Ectodermal cell (in vitro differentiated cells): ENCODE results near the gene GRPEL2. TPM values are rescaled to one million over a fixed set of nuclear protein-coding genes. Genes with fewer than 3 reads are reported as not detected.
A peak's percentile ranks its signal among the peaks of the same experiment; 100 is the strongest.

ENCODE experiments used
- H3K27ac ChIP-seq: 2 replicates; pipeline ENCODE4 v1.7.0; 2013; ENCODE audit warnings: mild to moderate bottlenecking, low read depth, low read length; ENCODE audit not compliant: insufficient read depth, poor library complexity, severe bottlenecking
- H3K27me3 ChIP-seq: 2 replicates; pipeline ENCODE4 v1.7.0; 2013; ENCODE audit warnings: mild to moderate bottlenecking, low read length; ENCODE audit not compliant: insufficient read depth, control insufficient read depth, poor library complexity, severe bottlenecking
- H3K36me3 ChIP-seq: one replicate; pipeline ENCODE4 v1.7.0; 2013; ENCODE audit warnings: low read length; ENCODE audit not compliant: control insufficient read depth, insufficient read depth
- H3K4me1 ChIP-seq: one replicate; pipeline ENCODE4 v1.7.0; 2013; ENCODE audit warnings: low read length; ENCODE audit not compliant: control insufficient read depth, insufficient read depth
- H3K4me3 ChIP-seq: 2 replicates; pipeline ENCODE4 v1.7.0; 2013; ENCODE audit warnings: low read depth, low read length, control low read depth; ENCODE audit not compliant: insufficient read depth
- H3K9me3 ChIP-seq: 2 replicates; pipeline ENCODE4 v1.7.0; 2013; ENCODE audit warnings: mild to moderate bottlenecking, low read length, moderate library complexity; ENCODE audit not compliant: control insufficient read depth
- WGBS, 2 experiments: methylation state at CpG; one replicate each; pipeline ENCODE4 v1.1.7; 2013; ENCODE audit warnings: missing lambda C conversion rate in 2 of 2; 5-methylcytosine and 5-hydroxymethylcytosine counted together
- polyA plus RNA-seq, 4 experiments: library from polyadenylated mRNA; stranded (reverse); fragments of 50-300 nt; gene quantifications; one replicate each; pipeline ENCODE4 v1.2.3, GENCODE V29; 2013

GRPEL2 gene
- 23.6 TPM for polyA plus RNA-seq (2013, experiment 1 of 4)
- 21.0 TPM for polyA plus RNA-seq (2013, experiment 2 of 4)
- 13.4 TPM for polyA plus RNA-seq (2013, experiment 3 of 4)
- 12.4 TPM for polyA plus RNA-seq (2013, experiment 4 of 4)

GRCh38 chr5:149345147-149345891, at the start of gene GRPEL2:
GRPEL2 (plus strand) TSS chr5:149345499; CDS start chr5:149345540, 41 bp downstream.
- Histone ChIP-seq H3K4me1 (peaks cover 10% of the 10 kb centered on the region), H3K36me3 (peaks cover 4% of the 10 kb centered on the region), H3K4me3 (peak within 1 kb of the TSS; percentile 80), H3K27ac (peak within 1 kb of the TSS; percentile 56), H3K9me3 (no peaks in the 10 kb centered on the region), H3K27me3 (peaks cover 3% of the 10 kb centered on the region)
- 0 to 1% methylated on average over 54 of the region's 54 CpGs for WGBS, 2 experiments

GRCh38 chr5:149297340-149298025, 47.8 kb upstream of the GRPEL2 start:
- Histone ChIP-seq H3K27ac (no peak overlapping the region), H3K4me1 (peaks cover 10% of the 10 kb centered on the region), H3K36me3 (no peaks in the 10 kb centered on the region), H3K9me3 (no peaks in the 10 kb centered on the region), H3K27me3 (no peaks in the 10 kb centered on the region), H3K4me3 (no peak overlapping the region)
- whole genome bisulfite sequencing, 2 experiments = 91 to 92% methylated on average over 5 of the region's 5 CpGs

GRCh38 chr5:149298163-149298562, 47.1 kb upstream of the GRPEL2 start:
- Histone ChIP-seq H3K4me3 (no peak overlapping the region), H3K9me3 (no peaks in the 10 kb centered on the region), H3K27ac (no peak overlapping the region), H3K36me3 (no peaks in the 10 kb centered on the region), H3K4me1 (peaks cover 10% of the 10 kb centered on the region), H3K27me3 (no peaks in the 10 kb centered on the region)
- WGBS, 2 experiments = 89 to 97% methylated on average over 1 of the region's 1 CpG

DNA sequence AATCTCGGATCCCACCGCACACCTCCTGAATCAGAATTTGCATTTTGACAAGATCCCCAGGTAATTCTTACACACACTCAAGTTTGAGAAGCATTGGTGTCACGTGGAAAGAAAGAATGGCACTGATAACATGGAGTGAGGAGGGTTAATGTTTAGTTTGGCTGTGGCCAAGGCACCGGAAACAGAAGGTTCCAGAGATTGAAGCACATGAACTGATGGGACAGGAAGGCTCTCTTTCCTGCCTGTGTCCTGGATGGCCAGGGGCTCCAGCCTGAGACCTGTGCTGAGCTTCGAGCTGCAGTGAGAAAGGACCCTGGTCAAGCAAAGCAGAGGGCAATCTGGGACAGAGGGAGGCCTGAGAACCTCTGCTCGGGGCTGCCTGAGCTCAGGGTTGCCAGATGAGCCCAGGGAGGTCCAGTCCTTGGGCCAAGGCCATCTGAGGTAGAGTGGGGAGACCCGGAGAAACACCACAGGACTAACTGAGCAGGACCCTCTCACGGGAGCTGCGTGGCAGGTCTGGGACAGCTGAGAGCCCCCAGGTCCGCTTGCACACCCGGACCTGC, 46.4 kb upstream of the GRPEL2 start:
- Histone ChIP-seq H3K9me3 (no peaks in the 10 kb centered on the region), H3K4me1 (peaks cover 10% of the 10 kb centered on the region), H3K27ac (no peak overlapping the region), H3K4me3 (no peak overlapping the region), H3K36me3 (no peaks in the 10 kb centered on the region), H3K27me3 (no peaks in the 10 kb centered on the region)
- WGBS, 2 experiments = 87 to 88% methylated on average over 11 of the region's 11 CpGs

GRCh38 chr5:149299451-149300054, 45.7 kb upstream of the GRPEL2 start:
- H3K4me1 ChIP-seq = peaks cover 10% of the 10 kb centered on the region
- no peaks in the 10 kb centered on the region for H3K27me3 ChIP-seq
- H3K4me3 ChIP-seq = no peak overlapping the region
- no peak overlapping the region for H3K27ac ChIP-seq
- no peaks in the 10 kb centered on the region for H3K9me3 ChIP-seq
- H3K36me3 ChIP-seq = no peaks in the 10 kb centered on the region
- WGBS, 2 experiments = 92 to 94% methylated on average over 14 of the region's 14 CpGs

GRCh38 chr5:149300441-149300840, 44.9 kb upstream of the GRPEL2 start:
- Histone ChIP-seq H3K27ac (no peak overlapping the region), H3K4me1 (peaks cover 2% of the 10 kb centered on the region), H3K9me3 (no peaks in the 10 kb centered on the region), H3K27me3 (no peaks in the 10 kb centered on the region), H3K4me3 (no peak overlapping the region), H3K36me3 (no peaks in the 10 kb centered on the region)
- 92 to 94% methylated on average over 6 of the region's 6 CpGs for WGBS, 2 experiments

GRCh38 chr5:149301049-149301743, 44.1 kb upstream of the GRPEL2 start:
- Histone ChIP-seq H3K4me3 (no peak overlapping the region), H3K9me3 (no peaks in the 10 kb centered on the region), H3K36me3 (no peaks in the 10 kb centered on the region), H3K4me1 (no peaks in the 10 kb centered on the region), H3K27ac (no peak overlapping the region), H3K27me3 (no peaks in the 10 kb centered on the region)
- WGBS, 2 experiments = 95% methylated on average over 11 of the region's 13 CpGs

DNA sequence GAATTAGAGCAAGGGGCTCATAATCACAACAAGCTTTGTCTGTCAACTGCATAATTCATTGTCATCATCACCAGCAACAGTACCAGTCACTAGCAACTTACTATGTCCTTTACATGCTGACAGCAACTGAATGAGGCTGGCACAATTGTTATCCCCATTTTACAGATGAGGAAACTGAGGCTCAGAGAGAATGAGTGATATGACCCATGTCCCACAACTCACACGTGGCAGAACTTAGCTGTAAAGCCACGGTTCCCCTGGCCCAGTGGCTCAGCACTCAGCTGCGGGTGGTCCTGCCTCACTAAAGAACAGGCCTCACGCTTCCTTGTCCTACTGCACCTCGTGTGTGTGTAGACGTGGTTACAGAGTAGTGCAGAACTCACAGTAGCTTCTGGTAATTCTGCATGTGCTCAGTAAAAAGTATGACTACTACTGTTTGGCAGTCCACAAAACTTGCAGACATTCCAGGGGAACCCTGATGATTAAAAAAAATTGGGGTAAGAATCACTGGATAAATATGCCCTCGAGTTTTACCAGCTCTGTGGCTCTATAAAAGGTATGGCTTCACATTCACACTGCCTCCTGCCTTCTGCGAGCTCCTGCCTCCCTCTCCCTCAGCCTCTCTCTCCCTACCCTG, 43.4 kb upstream of the GRPEL2 start:
- H3K4me1 ChIP-seq = no peaks in the 10 kb centered on the region
- no peaks in the 10 kb centered on the region for H3K9me3 ChIP-seq
- no peaks in the 10 kb centered on the region for H3K36me3 ChIP-seq
- 90 to 92% methylated on average over 8 of the region's 8 CpGs for WGBS, 2 experiments
- no peaks in the 10 kb centered on the region for H3K27me3 ChIP-seq
- H3K27ac ChIP-seq = no peak overlapping the region
- H3K4me3 ChIP-seq = no peak overlapping the region

DNA sequence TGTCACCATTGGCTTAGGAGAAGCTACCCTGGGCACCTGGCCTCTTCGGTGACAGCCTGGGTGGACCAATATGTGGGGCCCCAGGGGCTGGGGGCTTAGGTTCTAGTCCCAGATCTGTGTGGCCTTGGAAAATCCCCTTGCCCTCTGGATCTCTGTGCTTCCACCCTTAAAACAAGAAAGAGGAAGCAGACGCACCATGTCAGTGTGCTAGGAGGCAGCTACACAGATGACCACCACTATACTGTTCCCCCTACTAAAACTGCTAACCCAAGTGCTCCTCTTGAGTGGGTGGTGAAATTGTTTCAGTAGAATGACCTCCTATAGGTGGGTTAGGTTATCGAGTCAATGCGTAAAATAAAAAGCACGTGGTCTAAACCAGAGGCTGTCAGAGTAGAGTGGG, 42.7 kb upstream of the GRPEL2 start:
- Histone ChIP-seq H3K27me3 (no peaks in the 10 kb centered on the region), H3K27ac (no peak overlapping the region), H3K9me3 (no peaks in the 10 kb centered on the region), H3K4me1 (no peaks in the 10 kb centered on the region), H3K4me3 (no peak overlapping the region), H3K36me3 (no peaks in the 10 kb centered on the region)
- WGBS, 2 experiments = 92 to 99% methylated on average over 4 to 5 of the region's 5 CpGs
